GM13976 (cell line): ENCODE measurements around the gene KIF5B.

ENCODE experiments used
- DNase-seq: peaks from one replicate; pipeline ENCODE4 v3.0.0; 2012; ENCODE audit warnings: low spot score
- in situ Hi-C: fragments of 300-500 bp; cut with MboI; formaldehyde crosslinking; loops from one replicate; pipeline ENCODE4 v1.12.0; 2022; ENCODE audit warnings: low sequenced_read_pairs, mixed read lengths, inconsistent platforms; ENCODE audit not compliant: unreplicated experiment
- TF ChIP-seq, protein P1 (sequence below): IDR thresholded peaks from 2 replicates; pipeline ENCODE4 v1.5.1; 2012; ENCODE audit warnings: borderline replicate concordance, mild to moderate bottlenecking; ENCODE audit not compliant: insufficient read depth; ENCODE audit errors: extremely low read depth, missing control alignments, control extremely low read depth

Gene KIF5B

GRCh38 chr10:32095116-32095733 is 39.0 kb upstream of the KIF5B start:
- DNase-seq: no peak
- TF ChIP-seq, protein P1, sequence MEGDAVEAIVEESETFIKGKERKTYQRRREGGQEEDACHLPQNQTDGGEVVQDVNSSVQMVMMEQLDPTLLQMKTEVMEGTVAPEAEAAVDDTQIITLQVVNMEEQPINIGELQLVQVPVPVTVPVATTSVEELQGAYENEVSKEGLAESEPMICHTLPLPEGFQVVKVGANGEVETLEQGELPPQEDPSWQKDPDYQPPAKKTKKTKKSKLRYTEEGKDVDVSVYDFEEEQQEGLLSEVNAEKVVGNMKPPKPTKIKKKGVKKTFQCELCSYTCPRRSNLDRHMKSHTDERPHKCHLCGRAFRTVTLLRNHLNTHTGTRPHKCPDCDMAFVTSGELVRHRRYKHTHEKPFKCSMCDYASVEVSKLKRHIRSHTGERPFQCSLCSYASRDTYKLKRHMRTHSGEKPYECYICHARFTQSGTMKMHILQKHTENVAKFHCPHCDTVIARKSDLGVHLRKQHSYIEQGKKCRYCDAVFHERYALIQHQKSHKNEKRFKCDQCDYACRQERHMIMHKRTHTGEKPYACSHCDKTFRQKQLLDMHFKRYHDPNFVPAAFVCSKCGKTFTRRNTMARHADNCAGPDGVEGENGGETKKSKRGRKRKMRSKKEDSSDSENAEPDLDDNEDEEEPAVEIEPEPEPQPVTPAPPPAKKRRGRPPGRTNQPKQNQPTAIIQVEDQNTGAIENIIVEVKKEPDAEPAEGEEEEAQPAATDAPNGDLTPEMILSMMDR: no peak
- in situ Hi-C loops: no loop called here

DNA sequence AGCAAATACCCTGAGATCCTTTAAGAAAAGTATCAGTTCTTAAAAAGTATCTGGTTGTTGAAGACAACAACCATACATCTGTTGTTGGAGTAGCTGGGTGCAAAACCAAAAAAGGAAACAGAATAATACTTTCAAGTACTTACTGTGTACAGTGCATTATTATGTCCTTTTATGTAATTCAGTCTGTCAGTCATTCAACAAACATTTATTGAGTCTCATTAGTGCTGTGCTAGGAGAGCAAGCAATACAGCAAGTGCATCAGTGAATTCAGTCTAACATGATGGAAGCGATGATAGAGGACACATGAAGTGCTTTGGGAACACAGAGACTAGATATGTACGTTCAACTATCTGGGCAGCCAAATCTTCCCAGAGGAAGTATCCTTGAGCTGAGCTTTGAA is 37.4 kb upstream of the KIF5B start:
- no peak for DNase-seq
- in situ Hi-C loops: no loop called here
- TF ChIP-seq, protein P1: no peak

DNA sequence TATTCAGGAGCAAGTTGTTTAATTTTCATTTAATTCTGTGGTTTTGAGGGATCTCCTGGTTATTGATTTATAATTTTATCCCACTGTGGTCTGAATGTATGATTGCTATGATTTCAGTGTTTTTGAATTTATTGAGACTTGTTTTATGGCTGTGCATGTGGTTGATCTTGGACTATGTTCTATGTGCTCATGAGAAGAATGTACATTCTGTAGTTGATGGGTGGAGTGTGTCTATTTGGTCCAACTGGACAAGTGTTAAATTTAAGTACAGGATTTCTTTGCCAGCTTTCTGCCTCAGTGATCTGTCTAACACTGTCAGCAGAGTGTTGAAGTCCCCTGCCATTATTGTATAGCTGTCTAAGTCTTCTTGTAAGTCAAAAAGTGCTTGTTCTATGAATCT is 34.8 kb upstream of the KIF5B start:
- DNase-seq: no peak
- TF ChIP-seq, protein P1: no peak
- in situ Hi-C loops: no loop called here

DNA sequence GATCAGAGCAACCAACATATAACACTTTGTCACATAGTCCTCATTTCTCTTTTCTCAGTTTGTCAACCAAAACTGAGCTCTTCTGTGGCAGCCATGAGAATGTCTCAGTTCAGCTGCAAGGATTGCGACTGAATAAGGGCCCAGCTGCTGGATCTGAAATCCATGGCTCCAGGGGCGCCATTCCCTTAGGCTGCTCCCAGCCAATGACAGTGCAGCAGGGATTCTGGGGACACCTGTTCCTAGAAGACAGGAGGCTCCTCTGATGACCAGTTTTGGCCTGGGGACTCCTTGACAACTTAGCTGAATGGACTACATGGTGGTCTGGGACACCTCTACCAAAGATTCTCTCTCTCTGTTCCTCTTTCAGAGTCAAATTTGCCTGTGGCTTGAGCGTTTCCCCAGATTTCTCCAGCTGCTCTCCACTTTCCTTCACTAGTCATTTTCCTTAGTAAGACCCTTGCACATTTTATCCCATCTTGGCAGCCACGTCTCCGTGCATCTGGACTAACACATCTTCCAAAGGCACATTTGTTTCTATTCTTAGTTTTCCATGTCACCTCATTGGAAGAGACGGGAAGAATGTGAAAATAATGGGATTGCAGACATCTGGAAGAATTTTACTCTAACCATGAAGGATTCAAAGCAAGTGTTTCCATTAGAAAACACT is 28.1 kb upstream of the KIF5B start:
- in situ Hi-C loops: no loop called here
- TF ChIP-seq, protein P1: no peak

GRCh38 chr10:32077896-32078485 is 21.8 kb upstream of the KIF5B start:
- in situ Hi-C loops: no loop called here
- no peak for DNase-seq
- TF ChIP-seq, protein P1: no peak

More for the DNA sequence above, 28.1 kb upstream of the KIF5B start:
- DNase-seq: no peak

DNA sequence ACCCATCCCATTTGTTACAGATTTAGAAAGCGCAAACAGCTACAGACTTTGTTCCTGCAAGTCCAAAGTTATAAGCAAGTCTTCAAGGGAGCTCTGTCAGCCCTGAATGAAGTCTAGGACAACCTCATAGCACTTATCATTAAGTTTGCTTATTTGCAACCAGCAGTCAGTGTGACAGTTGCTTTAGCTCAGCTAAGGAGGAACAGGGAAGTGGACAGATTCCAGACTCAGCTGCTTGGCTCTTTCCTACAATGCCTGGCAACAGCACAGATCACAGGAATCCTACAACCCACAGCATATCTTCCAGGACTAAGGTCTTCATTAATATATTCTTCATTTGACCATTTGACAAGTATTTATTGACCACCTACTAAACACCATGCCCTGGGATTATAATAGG is 17.4 kb upstream of the KIF5B start:
- TF ChIP-seq, protein P1: no peak
- DNase-seq: no peak
- in situ Hi-C loops: loop anchor here (25.0 kb wide), 1 partner anchor 289 kb away; no protein-coding TSS in a partner anchor
